WTC11 (cell line): ENCODE data around the gene OR10A4. TPM values are rescaled to one million over a fixed set of nuclear protein-coding genes. Genes with fewer than 3 reads are reported as not detected.

Experiments used
- ATAC-seq: fragments of 200-7000 bp; cut with Tn5 transposase; 2 replicates; pipeline ENCODE4 v1.10.0; 2021; ENCODE audit warnings: mild to moderate bottlenecking, moderate library complexity
- CTCF ChIA-PET: fragments of 300-600 bp; sonication (Branson Sonifier 250); formaldehyde crosslinking; loops from one replicate; lab custom pipeline; 2021; ENCODE audit warnings: antibody characterized with exemption; lab: Charles Lee
- POLR2A ChIA-PET: fragments of 350-600 bp; sonication (Branson Sonifier 250); formaldehyde crosslinking; loops from one replicate; lab custom pipeline; 2021; ENCODE audit warnings: antibody characterized with exemption; lab: Charles Lee
- DNase-seq: peaks from one replicate; pipeline ENCODE4 v3.0.0; 2021; ENCODE audit warnings: low spot score
- H3K27ac Mint-ChIP-seq: 2 replicates; pipeline ENCODE4 v1.8.0; 2021; ENCODE audit warnings: mixed read lengths
- H3K27me3 Mint-ChIP-seq: 2 replicates; pipeline ENCODE4 v1.8.0; 2021; ENCODE audit warnings: low read depth, mild to moderate bottlenecking, moderate library complexity, mixed read lengths
- H3K36me3 Mint-ChIP-seq: 2 replicates; pipeline ENCODE4 v1.8.0; 2021; ENCODE audit warnings: mixed read lengths
- H3K4me1 Mint-ChIP-seq: 2 replicates; pipeline ENCODE4 v1.8.0; 2022; ENCODE audit warnings: mixed read lengths
- H3K4me3 Mint-ChIP-seq: 2 replicates; pipeline ENCODE4 v1.8.0; 2021; ENCODE audit warnings: mild to moderate bottlenecking, moderate library complexity, mixed read lengths
- H3K9me3 Mint-ChIP-seq: 2 replicates; pipeline ENCODE4 v1.8.0; 2021; ENCODE audit warnings: mixed read lengths
- AFF4 ChIP-seq: sonication (generic); formaldehyde crosslinking; IDR thresholded peaks from 2 replicates; pipeline ENCODE4 v1.8.1; 2023; ENCODE audit warnings: mild to moderate bottlenecking, missing genetic modification reagents, borderline replicate concordance
- ATF1 ChIP-seq: sonication (generic); formaldehyde crosslinking; IDR thresholded peaks from 2 replicates; pipeline ENCODE4 v1.8.1; 2023; ENCODE audit warnings: mild to moderate bottlenecking, moderate library complexity, missing genetic modification reagents
- CBFB ChIP-seq: sonication (generic); formaldehyde crosslinking; IDR thresholded peaks from 2 replicates; pipeline ENCODE4 v1.8.1; 2022; ENCODE audit warnings: mild to moderate bottlenecking, low read depth, missing genetic modification reagents
- CREB1 ChIP-seq: sonication (generic); formaldehyde crosslinking; IDR thresholded peaks from 2 replicates; pipeline ENCODE4 v1.8.0; 2023; ENCODE audit warnings: mild to moderate bottlenecking, missing genetic modification reagents
- E2F1 ChIP-seq: sonication (generic); formaldehyde crosslinking; IDR thresholded peaks from 2 replicates; pipeline ENCODE4 v1.8.0; 2022; ENCODE audit warnings: mild to moderate bottlenecking, missing genetic modification reagents
- EMX1 ChIP-seq: fragments of 250-450 bp; sonication (Bioruptor Pico); IDR thresholded peaks from 2 replicates; pipeline ENCODE4 v1.8.0; 2021; ENCODE audit warnings: mild to moderate bottlenecking
- FOXP1 ChIP-seq: sonication (generic); formaldehyde crosslinking; IDR thresholded peaks from 2 replicates; pipeline ENCODE4 v1.8.0; 2022; ENCODE audit warnings: missing genetic modification reagents, mild to moderate bottlenecking, moderate library complexity, borderline replicate concordance
- GTF2I ChIP-seq: fragments of 250-450 bp; sonication (Bioruptor Pico); conservative IDR thresholded peaks from 2 replicates; pipeline ENCODE4 v1.4.0; 2021; ENCODE audit warnings: mild to moderate bottlenecking
- JUN ChIP-seq: sonication (generic); formaldehyde crosslinking; IDR thresholded peaks from 2 replicates; pipeline ENCODE4 v1.8.0; 2023; ENCODE audit warnings: mild to moderate bottlenecking, missing genetic modification reagents
- MXD4 ChIP-seq: fragments of 250-450 bp; sonication (Bioruptor Pico); IDR thresholded peaks from 2 replicates; pipeline ENCODE4 v1.8.0; 2021; ENCODE audit warnings: mild to moderate bottlenecking, moderate library complexity, borderline replicate concordance
- NR2C2 ChIP-seq: sonication (generic); formaldehyde crosslinking; IDR thresholded peaks from 2 replicates; pipeline ENCODE4 v1.8.0; 2022; ENCODE audit warnings: mild to moderate bottlenecking, missing genetic modification reagents
- RELA ChIP-seq: sonication (generic); formaldehyde crosslinking; IDR thresholded peaks from 2 replicates; pipeline ENCODE4 v1.8.1; 2022; ENCODE audit warnings: missing genetic modification reagents, mild to moderate bottlenecking, borderline replicate concordance
- ZBTB21 ChIP-seq: sonication (generic); formaldehyde crosslinking; IDR thresholded peaks from 2 replicates; pipeline ENCODE4 v1.8.1; 2023; ENCODE audit warnings: mild to moderate bottlenecking, missing genetic modification reagents, borderline replicate concordance
- ZNF138 ChIP-seq: sonication (generic); formaldehyde crosslinking; conservative IDR thresholded peaks from 2 replicates; pipeline ENCODE4 v1.8.1; 2022; ENCODE audit warnings: mild to moderate bottlenecking, moderate library complexity, missing genetic modification reagents
- ZNF416 ChIP-seq: fragments of 250-450 bp; sonication (Bioruptor Pico); IDR thresholded peaks from 2 replicates; pipeline ENCODE4 v1.9.0; 2021; ENCODE audit warnings: mild to moderate bottlenecking, inconsistent platforms
- ZNF425 ChIP-seq: fragments of 250-450 bp; sonication (Bioruptor Pico); conservative IDR thresholded peaks from 2 replicates; pipeline ENCODE4 v1.9.0; 2021; ENCODE audit warnings: mild to moderate bottlenecking
- total RNA-seq: library from RNA; stranded (reverse); gene quantifications from 3 replicates; pipeline ENCODE4 v1.2.3, GENCODE V29; 2021

The OR10A4 gene
- total RNA-seq, 1 experiment from 2014 or later = not detected

GRCh38 chr11:6871278-6871677 lies 5.1 kb upstream of the OR10A4 start:
- Mint-ChIP-seq H3K4me1 (no peaks in the 10 kb centered on the region), H3K27ac (no peak overlapping the region), H3K27me3 (no peaks in the 10 kb centered on the region; the same call in 1 of the 2 replicates), H3K4me3 (no peak overlapping the region), H3K36me3 (no peaks in the 10 kb centered on the region), H3K9me3 (no peaks in the 10 kb centered on the region)
- TF ChIP-seq CREB1 (CRISPR knock-in tag) (no peak), NR2C2 (CRISPR knock-in tag) (no peak), AFF4 (CRISPR knock-in tag) (no peak), RELA (no peak), ZNF425 (CRISPR knock-in tag) (no peak), E2F1 (no peak)
- CTCF ChIA-PET = no interaction called here
- POLR2A ChIA-PET = interaction anchor here (0.6 kb wide), 1 partner anchor 1033 kb away, joined by 3 read pairs; no protein-coding TSS in a partner anchor
- no peak for DNase-seq
- no peak for ATAC-seq

- no peak for TF ChIP-seq ATF1 (CRISPR knock-in tag)
- no peak for TF ChIP-seq GTF2I (CRISPR knock-in tag)
- no peak for TF ChIP-seq FOXP1 (CRISPR knock-in tag)
- no peak for TF ChIP-seq ZNF138 (CRISPR knock-in tag)
- no peak for TF ChIP-seq CBFB (CRISPR knock-in tag)
- TF ChIP-seq ZBTB21 (CRISPR knock-in tag) = no peak
- peaks cover 3% of the 10 kb centered on the region; the same call in 1 of the 2 replicates for H3K27me3 Mint-ChIP-seq
- POLR2A ChIA-PET = no interaction called here
- peaks cover 12% of the 10 kb centered on the region for H3K9me3 Mint-ChIP-seq
- H3K27ac Mint-ChIP-seq = no peak overlapping the region
- no peak overlapping the region for H3K4me3 Mint-ChIP-seq
- CTCF ChIA-PET = no interaction called here
- no peaks in the 10 kb centered on the region for H3K36me3 Mint-ChIP-seq
- H3K4me1 Mint-ChIP-seq = no peaks in the 10 kb centered on the region
- no peak for DNase-seq
- ATAC-seq = no peak
Measured at GRCh38 chr11:6875761-6876160, 664 bp upstream of the OR10A4 start.

GRCh38 chr11:6876914-6877313 lies 489 bp downstream of the OR10A4 start:
- ChIA-PET POLR2A (no interaction called here), CTCF (no interaction called here)
- H3K9me3 Mint-ChIP-seq = peaks cover 12% of the 10 kb centered on the region
- ATAC-seq (no peak), DNase-seq (no peak)
- no peaks in the 10 kb centered on the region for H3K36me3 Mint-ChIP-seq
- peaks cover 3% of the 10 kb centered on the region; the same call in 1 of the 2 replicates for H3K27me3 Mint-ChIP-seq
- H3K4me1 Mint-ChIP-seq = no peaks in the 10 kb centered on the region
- TF ChIP-seq MXD4 (no peak), ZNF416 (CRISPR knock-in tag) (no peak), EMX1 (CRISPR knock-in tag) (no peak), JUN (CRISPR knock-in tag) (no peak), NR2C2 (CRISPR knock-in tag) (no peak)
- H3K27ac Mint-ChIP-seq = no peak overlapping the region
- H3K4me3 Mint-ChIP-seq = no peak overlapping the region
